IMR-90 (cell line): ENCODE measurements around the gene NAV1. TPM values are rescaled to one million over a fixed set of nuclear protein-coding genes. Genes with fewer than 3 reads are reported as not detected.

Experiments
- ATAC-seq: fragments of 200-7000 bp; cut with Tn5 transposase; 2 replicates; pipeline ENCODE4 v1.9.1; 2020; ENCODE audit warnings: low read depth, mild to moderate bottlenecking, moderate library complexity
- BruUV-seq: library from RNA; stranded (reverse); fragments of 400-500 nt; replicated peaks from 2 replicates; lab custom pipeline; 2021; lab: Mats Ljungman, UMichigan
- CTCF ChIA-PET: fragments of 300-600 bp; formaldehyde crosslinking; extraction: SDS; loops from one replicate; lab custom pipeline; 2021; ENCODE audit warnings: antibody characterized with exemption; lab: Yijun Ruan, JAX
- POLR2A ChIA-PET: fragments of 300-600 bp; sonication (Branson Sonifier 250); formaldehyde crosslinking; loops from one replicate; lab custom pipeline; 2022; ENCODE audit warnings: antibody characterized with exemption; ENCODE audit not compliant: unreplicated experiment; lab: Charles Lee
- DNase-seq: peaks from one replicate; pipeline ENCODE4 v3.0.0; 2013
- H2AFZ ChIP-seq: replicated peaks from 2 replicates; pipeline ENCODE3; 2013; ENCODE audit warnings: low read length, mild to moderate bottlenecking; ENCODE audit not compliant: poor library complexity
- H2AK5ac ChIP-seq: 2 replicates; pipeline ENCODE4 v1.6.1; 2013; ENCODE audit warnings: low read depth, low read length, inconsistent platforms
- H2AK9ac ChIP-seq: replicated peaks from 2 replicates; pipeline ENCODE3; 2013; ENCODE audit warnings: mild to moderate bottlenecking, low read depth, low read length, moderate library complexity; ENCODE audit not compliant: poor library complexity
- H2BK120ac ChIP-seq: 2 replicates; pipeline ENCODE4 v1.6.1; 2013; ENCODE audit warnings: low read depth, low read length, inconsistent platforms
- H2BK15ac ChIP-seq: 3 replicates; pipeline ENCODE4 v1.6.1; 2013; ENCODE audit warnings: low read depth, low read length, inconsistent platforms
- H2BK20ac ChIP-seq: 2 replicates; pipeline ENCODE4 v1.6.1; 2013; ENCODE audit warnings: low read depth, mild to moderate bottlenecking, inconsistent platforms, low read length, moderate library complexity
- H2BK5ac ChIP-seq: 2 replicates; pipeline ENCODE4 v1.6.1; 2013; ENCODE audit warnings: mild to moderate bottlenecking, low read depth, low read length, inconsistent platforms; ENCODE audit not compliant: poor library complexity, severe bottlenecking
- H3K14ac ChIP-seq: replicated peaks from 2 replicates; pipeline ENCODE4 v1.6.1; 2013; ENCODE audit warnings: low read depth, low read length, inconsistent platforms
- H3K18ac ChIP-seq: 2 replicates; pipeline ENCODE4 v1.6.1; 2013; ENCODE audit warnings: low read depth, low read length, control low read depth
- H3K23ac ChIP-seq: 2 replicates; pipeline ENCODE4 v1.6.1; 2013; ENCODE audit warnings: low read depth, low read length, inconsistent platforms
- H3K27ac ChIP-seq: 2 replicates; pipeline ENCODE4 v1.5.1; 2013; ENCODE audit warnings: mild to moderate bottlenecking, control low read depth, low read length; ENCODE audit not compliant: insufficient read depth
- H3K27me3 ChIP-seq: 2 replicates; pipeline ENCODE4 v1.6.1; 2013; ENCODE audit warnings: low read length; ENCODE audit not compliant: control insufficient read depth, insufficient read depth
- H3K36me3 ChIP-seq: 2 replicates; pipeline ENCODE4 v1.6.1; 2013; ENCODE audit warnings: low read length, mixed read lengths; ENCODE audit not compliant: control insufficient read depth, insufficient read depth
- H3K4ac ChIP-seq: 2 replicates; pipeline ENCODE4 v1.6.1; 2013; ENCODE audit warnings: low read depth, low read length, inconsistent platforms
- H3K4me1 ChIP-seq: 2 replicates; pipeline ENCODE4 v1.6.1; 2013; ENCODE audit warnings: low read length, mixed read lengths; ENCODE audit not compliant: control insufficient read depth, insufficient read depth
- H3K4me2 ChIP-seq: 2 replicates; pipeline ENCODE4 v1.6.1; 2013; ENCODE audit warnings: low read depth, mild to moderate bottlenecking, control low read depth, low read length, moderate library complexity
- H3K4me3 ChIP-seq: 2 replicates; pipeline ENCODE4 v1.5.1; 2013; ENCODE audit warnings: low read depth, mild to moderate bottlenecking, control low read depth, low read length, moderate library complexity; ENCODE audit not compliant: insufficient read depth
- H3K56ac ChIP-seq: 2 replicates; pipeline ENCODE4 v1.6.1; 2013; ENCODE audit warnings: low read length, inconsistent platforms; ENCODE audit not compliant: insufficient read depth; ENCODE audit errors: extremely low read depth
- H3K79me1 ChIP-seq, 2 experiments: 2 replicates each; pipeline ENCODE4 v1.6.1; 2013; ENCODE audit warnings: low read length in 2 of 2, inconsistent platforms in 1 of 2, low read depth in 1 of 2
- H3K9ac ChIP-seq: 2 replicates; pipeline ENCODE4 v1.6.1; 2013; ENCODE audit warnings: low read depth, low read length, control low read depth
- H3K9me1 ChIP-seq: 2 replicates; pipeline ENCODE4 v1.6.1; 2013; ENCODE audit warnings: low read length, inconsistent platforms; ENCODE audit not compliant: insufficient read depth
- H3K9me3 ChIP-seq: 2 replicates; pipeline ENCODE4 v1.6.1; 2013; ENCODE audit warnings: low read length; ENCODE audit not compliant: control insufficient read depth, insufficient read depth
- H4K20me1 ChIP-seq: 2 replicates; pipeline ENCODE4 v1.6.1; 2013; ENCODE audit warnings: low read length, inconsistent platforms; ENCODE audit not compliant: insufficient read depth
- H4K5ac ChIP-seq: 2 replicates; pipeline ENCODE4 v1.6.1; 2013; ENCODE audit warnings: mild to moderate bottlenecking, low read depth, low read length, control low read depth
- H4K8ac ChIP-seq, 2 experiments: 2 replicates each; pipeline ENCODE4 v1.6.1; 2013; ENCODE audit warnings: low read depth in 2 of 2, low read length in 2 of 2, control low read depth in 1 of 2, inconsistent platforms in 1 of 2
- H4K91ac ChIP-seq: 2 replicates; pipeline ENCODE4 v1.6.1; 2013; ENCODE audit warnings: low read depth, low read length, inconsistent platforms; ENCODE audit not compliant: insufficient read depth
- BHLHE40 ChIP-seq: fragments of 150-350 bp; IDR thresholded peaks from 2 replicates; pipeline ENCODE4 v1.6.1; 2016; ENCODE audit warnings: mild to moderate bottlenecking, low read depth, low read length
- CEBPB ChIP-seq: IDR thresholded peaks from 2 replicates; pipeline ENCODE4 v1.6.1; 2012; ENCODE audit warnings: low read depth, low read length, improper control_type of control experiment
- CHD1 ChIP-seq: IDR thresholded peaks from 2 replicates; pipeline ENCODE4 v1.6.1; 2012; ENCODE audit warnings: low read depth, low read length, improper control_type of control experiment
- CTCF ChIP-seq: conservative IDR thresholded peaks from 2 replicates; pipeline ENCODE4 v1.5.1; 2012; ENCODE audit warnings: mild to moderate bottlenecking, low read depth, low read length, improper control_type of control experiment
- ELK1 ChIP-seq: fragments of 150-350 bp; IDR thresholded peaks from 2 replicates; pipeline ENCODE4 v1.6.1; 2016; ENCODE audit warnings: low read depth, mild to moderate bottlenecking, low read length, moderate library complexity, borderline replicate concordance
- FOS ChIP-seq: fragments of 150-350 bp; IDR thresholded peaks from 2 replicates; pipeline ENCODE4 v1.6.1; 2016; ENCODE audit warnings: low read depth, low read length
- MAFK ChIP-seq: IDR thresholded peaks from 2 replicates; pipeline ENCODE4 v1.6.1; 2012; ENCODE audit warnings: low read depth, low read length, improper control_type of control experiment
- MAZ ChIP-seq: IDR thresholded peaks from 2 replicates; pipeline ENCODE4 v1.6.1; 2012; ENCODE audit warnings: low read depth, mild to moderate bottlenecking, low read length, improper control_type of control experiment, moderate library complexity, borderline replicate concordance
- MXI1 ChIP-seq: IDR thresholded peaks from 2 replicates; pipeline ENCODE4 v1.6.1; 2012; ENCODE audit warnings: low read depth, mild to moderate bottlenecking, low read length, moderate library complexity, borderline replicate concordance
- NFE2L2 ChIP-seq: fragments of 150-350 bp; IDR thresholded peaks from 2 replicates; pipeline ENCODE4 v1.6.1; 2016; ENCODE audit warnings: low read depth, mild to moderate bottlenecking, low read length
- POLR2A ChIP-seq: IDR thresholded peaks from 2 replicates; pipeline ENCODE4 v1.6.1; 2012; ENCODE audit warnings: mild to moderate bottlenecking, low read depth, low read length
- RAD21 ChIP-seq: IDR thresholded peaks from 2 replicates; pipeline ENCODE4 v1.6.1; 2012; ENCODE audit warnings: low read length, improper control_type of control experiment
- RCOR1 ChIP-seq: IDR thresholded peaks from 2 replicates; pipeline ENCODE4 v1.6.1; 2012; ENCODE audit warnings: mild to moderate bottlenecking, low read length, improper control_type of control experiment; ENCODE audit not compliant: insufficient replicate concordance
- RFX5 ChIP-seq: IDR thresholded peaks from 2 replicates; pipeline ENCODE4 v1.8.0; 2012; ENCODE audit warnings: low read depth, mild to moderate bottlenecking, low read length, moderate library complexity
- SMC3 ChIP-seq: fragments of 150-350 bp; IDR thresholded peaks from 2 replicates; pipeline ENCODE4 v1.6.1; 2016; ENCODE audit warnings: low read depth, mild to moderate bottlenecking, antibody characterized with exemption, low read length, moderate library complexity
- USF2 ChIP-seq: fragments of 150-350 bp; IDR thresholded peaks from 2 replicates; pipeline ENCODE4 v1.6.1; 2017; ENCODE audit warnings: mild to moderate bottlenecking, antibody characterized with exemption, low read length, low read depth
- WGBS, 2 experiments: methylation state at CpG; one replicate each; pipeline versions ENCODE4 v1.1.5 to v1.1.7; 2013; ENCODE audit warnings: missing lambda C conversion rate in 2 of 2; ENCODE audit not compliant: insufficient read length in 1 of 2; ENCODE audit errors: extremely low coverage in 2 of 2; 5-methylcytosine and 5-hydroxymethylcytosine counted together
- dilution Hi-C: fragments of 300-500 bp; cut with HindIII; formaldehyde crosslinking; loops from one replicate; pipeline ENCODE4 v1.14.3; 2018; ENCODE audit warnings: low sequenced_read_pairs; ENCODE audit not compliant: unreplicated experiment
- in situ Hi-C: fragments of 300-500 bp; cut with MboI; formaldehyde crosslinking; loops from 3 replicates; pipeline ENCODE4 v1.14.3; 2019; ENCODE audit warnings: low sequenced_read_pairs, inconsistent platforms, mixed read lengths
- intact Hi-C: fragments of 100-400 bp; cut with micrococcal nuclease; formaldehyde crosslinking; loops from 2 replicates; pipeline ENCODE4 v1.10.0; 2022
- polyA plus RNA-seq, 3 experiments: library from polyadenylated mRNA; depleted of rRNA; stranded (reverse); fragments of >200 nt; gene quantifications; 2 replicates each; pipeline ENCODE4 v1.2.3, GENCODE V29; 2012; ENCODE audit warnings: low replicate concordance in 1 of 3
- total RNA-seq: library from RNA; depleted of rRNA; stranded (reverse); fragments of >200 nt; gene quantifications from 2 replicates; pipeline ENCODE4 v1.2.3, GENCODE V29; 2012

Gene NAV1
- total and polyA plus RNA-seq, 2 of the 4 experiments (the other 2 are of a cell fraction): 14.0 to 23.1 TPM

GRCh38 chr1:201537467-201537866 lies 1.5 kb upstream of the NAV1 start:
- 100% methylated on average over 1 of the region's 4 CpGs; no CpG with 5 or more reads in 1 of the 2 experiments for WGBS, 2 experiments
- H2BK15ac ChIP-seq: peak overlapping the region; percentile 67; the same call in 1 of the 3 replicates
- POLR2A ChIA-PET: interaction anchor here (0.5 kb wide), 1 partner anchor 74 kb away, joined by 5 read pairs; no protein-coding TSS in a partner anchor

More at GRCh38 chr1:201537467-201537866, 1.5 kb upstream of the NAV1 start:
- Histone ChIP-seq H3K9me3 (no peaks in the 10 kb centered on the region), H4K8ac (no peak overlapping the region), H2BK120ac (peak overlapping the region; percentile 78; the same call in 1 of the 2 replicates), H3K4me2 (no peak overlapping the region), H3K56ac (no peak overlapping the region), H3K36me3 (no peaks in the 10 kb centered on the region), H4K5ac (peak overlapping the region; percentile 8; the same call in 1 of the 2 replicates), H2BK5ac (peak overlapping the region; percentile 69), H3K27me3 (no peaks in the 10 kb centered on the region), H3K9me1 (peaks cover 25% of the 10 kb centered on the region), H3K18ac (peak overlapping the region; percentile 30; the same call in 1 of the 2 replicates), H3K4ac (peak overlapping the region; percentile 84; the same call in 1 of the 2 replicates), H2AFZ (no peak overlapping the region), H3K27ac (no peak overlapping the region), H2BK20ac (peak overlapping the region; percentile 64; the same call in 1 of the 2 replicates), H3K23ac (peak overlapping the region; percentile 18), H3K79me1 (peaks cover 2 to 59% of the 10 kb centered on the region in 2 experiments; a peak in 2 of 4 replicates), H4K91ac (0 out of 2 replicates have a peak overlapping the region, but pooled peaks have one; percentile 61), H3K4me1 (peaks cover 33% of the 10 kb centered on the region), H3K14ac (peak overlapping the region; percentile 56), H4K20me1 (no peaks in the 10 kb centered on the region), H3K9ac (no peak overlapping the region), H2AK9ac (peak overlapping the region; percentile 51), H2AK5ac (peak overlapping the region; percentile 54), H3K4me3 (no peak overlapping the region)
- in situ Hi-C loops: loop anchor here (25.0 kb wide), 2 partner anchors 425 to 600 kb away; partner anchors contain the start of genes ARL8A and TIMM17A
- no TSS peak for BruUV-seq
- ATAC-seq: no peak
- TF ChIP-seq SMC3: no peak
- TF ChIP-seq CHD1: no peak
- no peak for TF ChIP-seq POLR2A
- no peak for TF ChIP-seq RAD21
- TF ChIP-seq MAZ: no peak
- TF ChIP-seq NFE2L2: no peak
- TF ChIP-seq CEBPB: no peak
- no peak for TF ChIP-seq USF2
- TF ChIP-seq FOS: no peak
- no peak for TF ChIP-seq RFX5
- no peak for TF ChIP-seq RCOR1
- TF ChIP-seq BHLHE40: no peak
- no peak for TF ChIP-seq ELK1
- no peak for TF ChIP-seq MAFK
- no peak for TF ChIP-seq MXI1
- no peak for TF ChIP-seq CTCF
- dilution Hi-C loops: no loop called here
- intact Hi-C loops: loop anchor here (10.0 kb wide), 1 partner anchor 437 kb away; no protein-coding TSS in a partner anchor
- no peak for DNase-seq
- CTCF ChIA-PET: no interaction called here
